Activated T-helper 2 cell treated with anti-CD3 and anti-CD28 coated beads, Interferon-gamma antibody, Interleukin-2, Interleukin-4, amounts not matched to agents 10 μg/mL and 5 μg/mL and 100 μg/mL, durations not matched to agents 14 hours and 24 hours and 36 hours (primary cell): Measurements from ENCODE around the gene NDE1. TPM values are rescaled to one million over a fixed set of nuclear protein-coding genes. Genes with fewer than 3 reads are reported as not detected.
"Not testable (repeated sequence)": the region's sequence is repeated elsewhere in the genome, so short reads cannot be mapped to it uniquely, and the experiment has no call there.

ENCODE experiments used
- DNase-seq: peaks from one replicate; pipeline ENCODE4 v3.0.0; 2021; ENCODE audit warnings: low spot score
- H3K27ac Mint-ChIP-seq: one replicate; pipeline ENCODE4 v1.8.0; 2021; ENCODE audit warnings: mixed read lengths
- H3K27me3 Mint-ChIP-seq: one replicate; pipeline ENCODE4 v1.8.0; 2021; ENCODE audit warnings: low read depth, mixed read lengths
- H3K36me3 Mint-ChIP-seq: one replicate; pipeline ENCODE4 v1.8.0; 2021; ENCODE audit warnings: low read depth, mixed read lengths
- H3K4me1 Mint-ChIP-seq: one replicate; pipeline ENCODE4 v1.8.0; 2021; ENCODE audit warnings: low read depth, mixed read lengths
- H3K4me3 Mint-ChIP-seq: one replicate; pipeline ENCODE4 v1.8.0; 2021; ENCODE audit warnings: low read depth, mild to moderate bottlenecking, moderate library complexity, mixed read lengths
- H3K9me3 Mint-ChIP-seq: one replicate; pipeline ENCODE4 v1.8.0; 2021; ENCODE audit warnings: mixed read lengths
- intact Hi-C: fragments of 100-400 bp; cut with micrococcal nuclease; formaldehyde crosslinking; loops from one replicate; pipeline ENCODE4 v1.15.1; 2023
- total RNA-seq: library from RNA; stranded (reverse); gene quantifications from 2 replicates; pipeline ENCODE4 v1.2.3, GENCODE V29; 2022

NDE1 gene
- 88.8 and 97.7 TPM in 2 replicates for total RNA-seq

- Mint-ChIP-seq H3K27me3 (no peaks in the 10 kb centered on the region), H3K27ac (peak within 1 kb of the TSS; percentile 99), H3K4me3 (peak within 1 kb of the TSS; percentile 98), H3K36me3 (peaks cover 17% of the 10 kb centered on the region), H3K9me3 (no peaks in the 10 kb centered on the region), H3K4me1 (peaks cover 16% of the 10 kb centered on the region)
- peak; percentile 78 for DNase-seq
- intact Hi-C loops, result loop anchor here (1.0 to 2.0 kb wide), 3 partner anchors 8 to 59 kb away; no protein-coding TSS in a partner anchor
Observed at GRCh38 chr16:15650019-15650697, at the start of gene NDE1. Gene NDE1 (plus strand): TSS chr16:15650245. CDS start chr16:15664779, 14,534 bp downstream.

GRCh38 chr16:15601212-15601879, 48.7 kb upstream of the NDE1 start:
- no peaks in the 10 kb centered on the region for H3K27me3 Mint-ChIP-seq
- H3K36me3 Mint-ChIP-seq, result peaks cover 71% of the 10 kb centered on the region
- H3K9me3 Mint-ChIP-seq, result no peaks in the 10 kb centered on the region
- no peak for DNase-seq
- H3K4me3 Mint-ChIP-seq, result no peak overlapping the region
- intact Hi-C loops, result no loop called here
- peaks cover 4% of the 10 kb centered on the region for H3K4me1 Mint-ChIP-seq
- H3K27ac Mint-ChIP-seq, result peak overlapping the region; percentile 7

- H3K27ac Mint-ChIP-seq, result no peak overlapping the region
- H3K9me3 Mint-ChIP-seq, result no peaks in the 10 kb centered on the region
- intact Hi-C loops, result no loop called here
- H3K4me1 Mint-ChIP-seq, result peaks cover 4% of the 10 kb centered on the region
- H3K36me3 Mint-ChIP-seq, result peaks cover 69% of the 10 kb centered on the region
- no peak overlapping the region for H3K4me3 Mint-ChIP-seq
- no peak for DNase-seq
- no peaks in the 10 kb centered on the region for H3K27me3 Mint-ChIP-seq
Observed at GRCh38 chr16:15602285-15603044, 47.6 kb upstream of the NDE1 start.

- Mint-ChIP-seq H3K9me3 (no peaks in the 10 kb centered on the region), H3K36me3 (peaks cover 72% of the 10 kb centered on the region), H3K27ac (no peak overlapping the region), H3K27me3 (no peaks in the 10 kb centered on the region), H3K4me3 (no peak overlapping the region), H3K4me1 (no peaks in the 10 kb centered on the region)
- intact Hi-C loops, result no loop called here
- DNase-seq, result no peak
Observed at GRCh38 chr16:15604460-15605440, 45.3 kb upstream of the NDE1 start.

- Mint-ChIP-seq H3K27ac (peak overlapping the region; percentile 4), H3K9me3 (no peaks in the 10 kb centered on the region), H3K36me3 (peaks cover 74% of the 10 kb centered on the region), H3K4me3 (no peak overlapping the region), H3K4me1 (peaks cover 5% of the 10 kb centered on the region), H3K27me3 (no peaks in the 10 kb centered on the region)
- intact Hi-C loops, result no loop called here
- no peak for DNase-seq
Observed at GRCh38 chr16:15605839-15606517, 44.1 kb upstream of the NDE1 start.

GRCh38 chr16:15606518-15607220, 43.4 kb upstream of the NDE1 start:
- intact Hi-C loops, result no loop called here
- no peaks in the 10 kb centered on the region for H3K9me3 Mint-ChIP-seq
- peaks cover 70% of the 10 kb centered on the region for H3K36me3 Mint-ChIP-seq
- peaks cover 5% of the 10 kb centered on the region for H3K4me1 Mint-ChIP-seq
- H3K4me3 Mint-ChIP-seq, result no peak overlapping the region
- no peak for DNase-seq
- no peaks in the 10 kb centered on the region for H3K27me3 Mint-ChIP-seq
- peak overlapping the region; percentile 4 for H3K27ac Mint-ChIP-seq

GRCh38 chr16:15607221-15607699, 42.8 kb upstream of the NDE1 start:
- H3K36me3 Mint-ChIP-seq, result peaks cover 69% of the 10 kb centered on the region
- DNase-seq, H3K27me3 Mint-ChIP-seq, H3K9me3 Mint-ChIP-seq, intact Hi-C loops, H3K27ac Mint-ChIP-seq, H3K4me1 Mint-ChIP-seq, H3K4me3 Mint-ChIP-seq: not testable (repeated sequence)

- intact Hi-C loops, result no loop called here
- H3K4me1 Mint-ChIP-seq, result peaks cover 5% of the 10 kb centered on the region
- no peaks in the 10 kb centered on the region for H3K27me3 Mint-ChIP-seq
Observed at GRCh38 chr16:15607700-15608396, 42.2 kb upstream of the NDE1 start.

GRCh38 chr16:15608398-15609285, 41.4 kb upstream of the NDE1 start:
- Mint-ChIP-seq H3K36me3 (peaks cover 68% of the 10 kb centered on the region), H3K27ac (no peak overlapping the region), H3K9me3 (no peaks in the 10 kb centered on the region), H3K27me3 (no peaks in the 10 kb centered on the region), H3K4me3 (no peak overlapping the region), H3K4me1 (peaks cover 5% of the 10 kb centered on the region)
- intact Hi-C loops, result no loop called here
- no peak for DNase-seq

More at GRCh38 chr16:15607700-15608396, 42.2 kb upstream of the NDE1 start:
- no peak overlapping the region for H3K4me3 Mint-ChIP-seq
- H3K27ac Mint-ChIP-seq, result no peak overlapping the region
- H3K9me3 Mint-ChIP-seq, result no peaks in the 10 kb centered on the region
- no peak for DNase-seq
- H3K36me3 Mint-ChIP-seq, result peaks cover 70% of the 10 kb centered on the region

GRCh38 chr16:15609286-15609649, 40.8 kb upstream of the NDE1 start:
- no peaks in the 10 kb centered on the region for H3K9me3 Mint-ChIP-seq
- no peak for DNase-seq
- H3K4me3 Mint-ChIP-seq, result no peak overlapping the region
- peaks cover 5% of the 10 kb centered on the region for H3K4me1 Mint-ChIP-seq
- H3K27ac Mint-ChIP-seq, result no peak overlapping the region
- intact Hi-C loops, result no loop called here
- no peaks in the 10 kb centered on the region for H3K27me3 Mint-ChIP-seq
- peaks cover 67% of the 10 kb centered on the region for H3K36me3 Mint-ChIP-seq
